GM12874 (cell line): Measurements from ENCODE around the gene AHCYL1.

ENCODE experiments used
- CTCF ChIP-seq: IDR thresholded peaks from 2 replicates; pipeline ENCODE4 v1.5.1; 2011; ENCODE audit warnings: low read depth, mild to moderate bottlenecking, control low read depth, low read length, moderate library complexity; ENCODE audit not compliant: insufficient read depth

AHCYL1 gene

GRCh38 chr1:109984456-109985246, at the start of gene AHCYL1:
Gene AHCYL1, plus strand, starts transcription at chr1:109984765. Its CDS starts 288 bp downstream, at chr1:109985053.
- TF ChIP-seq CTCF = peak; percentile 94

DNA sequence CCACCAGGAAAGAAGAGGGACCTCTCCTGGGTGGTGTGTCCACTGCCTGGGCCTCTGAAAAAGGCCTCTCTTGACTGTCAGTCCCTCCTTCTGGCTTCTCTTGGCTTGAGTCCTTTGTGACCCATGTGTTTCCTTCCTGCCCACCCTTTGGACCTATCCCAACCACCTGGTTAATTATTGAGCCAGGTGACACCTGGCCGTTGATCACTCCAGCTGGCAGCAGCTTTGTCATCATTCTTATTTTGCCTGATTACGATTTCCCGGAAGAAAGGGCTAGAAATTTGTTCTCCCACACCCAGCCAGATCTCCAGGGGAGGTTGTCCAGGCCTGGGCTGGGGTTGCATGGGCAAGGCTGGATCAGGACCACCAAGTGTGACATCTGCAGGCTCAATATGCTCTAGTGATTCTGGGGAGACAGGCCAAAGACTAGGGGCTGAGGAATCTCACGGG, 49.1 kb upstream of the AHCYL1 start:
- no peak for TF ChIP-seq CTCF

GRCh38 chr1:109937738-109938137, 46.8 kb upstream of the AHCYL1 start:
- TF ChIP-seq CTCF = no peak

- no peak for TF ChIP-seq CTCF
Observed at GRCh38 chr1:109938556-109938955, 46.0 kb upstream of the AHCYL1 start.

GRCh38 chr1:109942434-109942833, 42.1 kb upstream of the AHCYL1 start:
- no peak for TF ChIP-seq CTCF

DNA sequence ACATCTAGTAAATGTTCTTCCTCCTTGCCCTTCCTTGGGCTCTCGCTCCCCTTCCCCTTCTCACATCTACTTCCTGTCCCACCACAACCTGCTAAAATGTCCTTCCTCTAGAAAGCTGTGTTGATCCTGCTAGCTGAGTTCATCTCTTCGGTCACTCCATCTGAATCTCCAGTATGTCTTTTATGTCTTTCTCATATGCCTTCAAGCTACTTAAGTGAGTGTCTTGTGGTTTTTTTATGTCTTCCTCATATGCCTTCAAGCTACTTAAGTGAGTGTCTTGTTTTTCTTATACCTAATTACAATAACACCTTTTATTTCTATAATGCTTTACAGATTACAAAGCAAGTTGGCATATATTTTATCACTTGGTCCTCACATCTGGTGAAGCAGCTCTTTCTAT, 40.0 kb upstream of the AHCYL1 start:
- no peak for TF ChIP-seq CTCF

GRCh38 chr1:109946511-109946910, 38.1 kb upstream of the AHCYL1 start:
- TF ChIP-seq CTCF = no peak
